Activated CD4-positive, alpha-beta memory T cell treated with anti-CD3 and anti-CD28 coated beads for 36 hours (primary cell): ENCODE data around the gene MAP7D3. TPM values are rescaled to one million over a fixed set of nuclear protein-coding genes. Genes with fewer than 3 reads are reported as not detected.

Experiments
- CTCF ChIA-PET: fragments of 350-600 bp; sonication (Branson Sonifier 250); formaldehyde crosslinking; loops from one replicate; lab custom pipeline; 2021; ENCODE audit warnings: antibody characterized with exemption, inconsistent platforms; lab: Charles Lee
- POLR2A ChIA-PET: fragments of 350-600 bp; sonication (Branson Sonifier 250); formaldehyde crosslinking; loops from one replicate; lab custom pipeline; 2021; ENCODE audit warnings: antibody characterized with exemption; lab: Charles Lee
- DNase-seq: peaks from one replicate; pipeline ENCODE4 v3.0.0-alpha.2; 2020
- H3K27ac Mint-ChIP-seq: one replicate; pipeline ENCODE4 v1.8.0; 2021; ENCODE audit warnings: mixed read lengths
- H3K27me3 Mint-ChIP-seq: one replicate; pipeline ENCODE4 v1.8.0; 2021; ENCODE audit warnings: mixed read lengths
- H3K36me3 Mint-ChIP-seq: one replicate; pipeline ENCODE4 v1.8.0; 2021; ENCODE audit warnings: mixed read lengths
- H3K4me1 Mint-ChIP-seq: one replicate; pipeline ENCODE4 v1.8.0; 2021; ENCODE audit warnings: low read depth, mixed read lengths
- H3K4me3 Mint-ChIP-seq: one replicate; pipeline ENCODE4 v1.8.0; 2021; ENCODE audit warnings: mild to moderate bottlenecking, mixed read lengths
- H3K9me3 Mint-ChIP-seq: one replicate; pipeline ENCODE4 v1.8.0; 2021; ENCODE audit warnings: mixed read lengths
- intact Hi-C: fragments of 100-400 bp; cut with micrococcal nuclease; formaldehyde crosslinking; loops from one replicate; pipeline ENCODE4 v1.15.1; 2023
- total RNA-seq, 2 experiments: library from RNA; stranded (reverse); gene quantifications; one replicate each; pipeline ENCODE4 v1.2.3, GENCODE V29; 2021

The MAP7D3 gene
- total RNA-seq, 2 experiments from 2014 or later = 18.2 to 20.5 TPM

- no peak overlapping the region for H3K27ac Mint-ChIP-seq
- intact Hi-C loops = loop anchor here (1.0 to 10.0 kb wide), 2 partner anchors 72 to 381 kb away; no protein-coding TSS in a partner anchor
- no peaks in the 10 kb centered on the region for H3K27me3 Mint-ChIP-seq
- no peak overlapping the region for H3K4me3 Mint-ChIP-seq
- CTCF ChIA-PET = interaction anchor here (1.7 to 3.6 kb wide), 2 partner anchors 40 to 175 kb away, joined by 5 to 24 read pairs; no protein-coding TSS in a partner anchor
- H3K36me3 Mint-ChIP-seq = no peaks in the 10 kb centered on the region
- H3K4me1 Mint-ChIP-seq = peaks cover 34% of the 10 kb centered on the region
- no peak for DNase-seq
- POLR2A ChIA-PET = no interaction called here
- H3K9me3 Mint-ChIP-seq = no peaks in the 10 kb centered on the region
These were observed 47.8 kb downstream of the MAP7D3 start for GRCh38 chrX:136203438-136203837.

DNA sequence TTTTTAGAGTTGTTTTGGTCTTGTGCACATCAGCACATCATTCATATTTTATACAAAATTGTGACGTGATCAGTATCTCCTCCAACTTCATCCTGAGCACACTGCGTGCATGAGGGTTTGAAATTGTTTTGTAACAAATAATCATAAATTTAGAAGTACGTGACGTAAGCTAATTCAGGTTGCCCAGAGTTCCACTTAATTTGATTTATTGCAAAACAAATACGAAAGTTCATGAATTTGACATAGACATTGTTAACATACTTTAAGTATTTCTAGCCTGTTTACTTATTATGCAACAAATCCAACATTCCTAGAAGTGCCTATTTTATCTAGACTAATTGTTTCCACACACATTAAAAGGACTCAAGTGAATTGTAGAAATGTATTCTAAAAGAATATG, 48.3 kb downstream of the MAP7D3 start:
- intact Hi-C loops = loop anchor here (1.0 to 10.0 kb wide), 2 partner anchors 72 to 382 kb away; no protein-coding TSS in a partner anchor
- ChIA-PET POLR2A (no interaction called here), CTCF (interaction anchor here (0.7 to 3.6 kb wide), 4 partner anchors 12 to 229 kb away, joined by 3 to 24 read pairs (median 4); partner anchors contain the start of gene MMGT1)
- no peaks in the 10 kb centered on the region for H3K27me3 Mint-ChIP-seq
- peaks cover 34% of the 10 kb centered on the region for H3K4me1 Mint-ChIP-seq
- DNase-seq = no peak
- no peaks in the 10 kb centered on the region for H3K36me3 Mint-ChIP-seq
- no peak overlapping the region for H3K27ac Mint-ChIP-seq
- no peaks in the 10 kb centered on the region for H3K9me3 Mint-ChIP-seq
- H3K4me3 Mint-ChIP-seq = no peak overlapping the region

DNA sequence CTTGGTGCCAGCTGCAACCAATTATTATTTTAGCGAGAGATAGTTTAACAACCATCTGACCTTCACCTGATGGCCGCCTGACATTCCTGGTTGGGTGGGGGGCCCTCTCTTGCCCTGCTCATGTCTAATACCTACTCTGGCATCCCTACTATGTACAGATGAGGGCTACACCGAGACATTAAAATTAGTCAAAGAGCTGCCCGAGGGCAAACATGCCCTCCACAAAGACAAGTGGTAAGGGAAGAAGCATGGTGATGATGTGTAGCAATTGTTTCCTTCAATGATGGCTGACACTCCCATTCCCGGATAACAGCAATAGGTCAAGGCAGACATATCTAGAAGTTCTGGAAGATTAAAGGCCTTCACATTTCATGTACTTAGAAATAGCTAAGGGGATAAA, 49.6 kb downstream of the MAP7D3 start:
- peaks cover 34% of the 10 kb centered on the region for H3K4me1 Mint-ChIP-seq
- H3K9me3 Mint-ChIP-seq = no peaks in the 10 kb centered on the region
- intact Hi-C loops = loop anchor here (10.0 kb wide), 1 partner anchor 383 kb away; no protein-coding TSS in a partner anchor
- ChIA-PET CTCF (interaction anchor here (2.0 to 3.6 kb wide), 2 partner anchors 10 to 173 kb away, joined by 4 to 24 read pairs; no protein-coding TSS in a partner anchor), POLR2A (no interaction called here)
- H3K36me3 Mint-ChIP-seq = no peaks in the 10 kb centered on the region
- H3K4me3 Mint-ChIP-seq = no peak overlapping the region
- DNase-seq = no peak
- no peaks in the 10 kb centered on the region for H3K27me3 Mint-ChIP-seq
- no peak overlapping the region for H3K27ac Mint-ChIP-seq

GRCh38 chrX:136200466-136200865, 50.7 kb downstream of the MAP7D3 start:
- no peak overlapping the region for H3K27ac Mint-ChIP-seq
- intact Hi-C loops = loop anchor here (1.0 to 10.0 kb wide), 2 partner anchors 172 to 384 kb away; no protein-coding TSS in a partner anchor
- DNase-seq = peak; percentile 14

GRCh38 chrX:136199365-136199764, 51.8 kb downstream of the MAP7D3 start:
- intact Hi-C loops = no loop called here
- no peak overlapping the region for H3K4me3 Mint-ChIP-seq
- no peak for DNase-seq
- no peaks in the 10 kb centered on the region for H3K27me3 Mint-ChIP-seq
- CTCF ChIA-PET = interaction anchor here (1.8 kb wide), 1 partner anchor 171 kb away, joined by 8 read pairs; no protein-coding TSS in a partner anchor
- no peaks in the 10 kb centered on the region for H3K9me3 Mint-ChIP-seq
- POLR2A ChIA-PET = no interaction called here
- H3K36me3 Mint-ChIP-seq = no peaks in the 10 kb centered on the region
- H3K27ac Mint-ChIP-seq = no peak overlapping the region
- peaks cover 30% of the 10 kb centered on the region for H3K4me1 Mint-ChIP-seq

More at GRCh38 chrX:136200466-136200865, 50.7 kb downstream of the MAP7D3 start:
- Mint-ChIP-seq H3K9me3 (no peaks in the 10 kb centered on the region), H3K27me3 (no peaks in the 10 kb centered on the region), H3K36me3 (no peaks in the 10 kb centered on the region), H3K4me3 (no peak overlapping the region), H3K4me1 (peaks cover 37% of the 10 kb centered on the region)
- ChIA-PET POLR2A (no interaction called here), CTCF (no interaction called here)

DNA sequence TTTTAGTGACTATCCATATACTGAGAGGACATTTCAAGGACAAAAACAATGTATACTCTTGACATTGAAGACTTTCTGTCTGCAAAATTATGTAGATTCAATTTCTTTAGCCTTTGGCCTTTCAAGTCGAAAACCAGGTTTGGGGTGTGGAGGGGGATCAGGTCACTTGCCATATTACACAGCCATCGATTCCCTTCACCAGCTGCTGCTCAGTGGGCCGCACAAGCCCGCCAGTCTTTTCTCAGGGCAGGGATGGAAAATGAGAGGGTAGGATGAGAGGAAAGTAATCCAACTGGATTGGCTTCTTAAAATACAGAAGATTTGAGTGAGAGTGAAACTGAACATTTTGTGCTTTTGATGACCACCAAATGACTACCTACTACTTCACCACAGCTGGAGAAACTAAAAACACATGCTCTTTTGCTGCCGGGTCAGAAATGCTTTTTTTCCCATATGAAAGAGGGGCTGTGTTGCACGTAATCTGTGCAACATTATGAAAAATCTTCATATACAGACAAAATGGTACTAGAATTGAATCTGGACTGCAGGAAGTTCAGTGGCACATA, 52.4 kb downstream of the MAP7D3 start:
- ChIA-PET CTCF (interaction anchor here (1.8 kb wide), 1 partner anchor 170 kb away, joined by 8 read pairs; no protein-coding TSS in a partner anchor), POLR2A (no interaction called here)
- no peak for DNase-seq
- H3K27me3 Mint-ChIP-seq = no peaks in the 10 kb centered on the region
- H3K27ac Mint-ChIP-seq = no peak overlapping the region
- no peaks in the 10 kb centered on the region for H3K9me3 Mint-ChIP-seq
- intact Hi-C loops = no loop called here
- H3K36me3 Mint-ChIP-seq = no peaks in the 10 kb centered on the region
- peaks cover 29% of the 10 kb centered on the region for H3K4me1 Mint-ChIP-seq
- no peak overlapping the region for H3K4me3 Mint-ChIP-seq

DNA sequence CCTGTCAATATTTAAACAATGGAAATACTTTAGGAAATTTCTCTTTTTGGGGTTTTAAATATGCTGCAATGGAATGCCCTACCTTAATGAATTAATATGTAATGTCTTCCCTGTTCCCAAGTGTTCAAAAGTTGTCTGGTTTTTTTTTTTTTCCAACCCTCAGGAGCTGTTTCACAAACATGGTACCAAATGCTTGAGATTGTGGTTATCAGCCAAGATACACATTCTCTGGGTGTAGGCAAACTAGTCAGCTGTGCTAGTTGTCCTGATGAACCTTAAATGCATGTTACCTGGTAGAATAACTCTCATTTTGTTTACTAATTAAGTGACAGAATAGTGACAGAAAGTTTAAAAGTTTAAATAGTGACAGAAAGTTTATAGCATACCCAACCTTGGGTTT, 53.2 kb downstream of the MAP7D3 start:
- intact Hi-C loops = no loop called here
- DNase-seq = no peak
- Mint-ChIP-seq H3K4me3 (no peak overlapping the region), H3K27ac (no peak overlapping the region), H3K36me3 (no peaks in the 10 kb centered on the region), H3K9me3 (no peaks in the 10 kb centered on the region), H3K4me1 (peaks cover 29% of the 10 kb centered on the region), H3K27me3 (no peaks in the 10 kb centered on the region)
- ChIA-PET CTCF (no interaction called here), POLR2A (no interaction called here)

DNA sequence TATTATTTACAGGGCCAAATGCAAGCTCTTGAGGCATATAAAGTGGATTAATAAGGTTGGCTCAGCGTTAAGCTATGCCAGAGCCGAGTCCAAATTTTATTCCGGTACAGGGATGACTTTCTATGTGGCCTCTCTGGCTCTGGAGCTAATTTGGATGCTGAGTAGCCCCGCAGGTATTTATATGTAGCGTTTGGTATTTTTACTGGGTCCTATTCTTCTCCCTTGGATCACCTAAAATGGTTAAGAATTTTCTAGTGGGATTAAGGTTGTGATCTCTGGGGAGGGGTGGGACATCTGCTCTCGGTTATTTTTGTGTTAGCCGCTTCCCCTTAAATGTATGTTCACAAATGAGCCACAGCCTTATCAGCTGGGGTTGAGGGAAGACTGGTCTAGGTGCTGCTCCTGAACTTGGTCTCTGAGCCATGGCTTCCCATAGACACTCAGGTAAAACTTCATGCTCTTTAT, 54.5 kb downstream of the MAP7D3 start:
- intact Hi-C loops = no loop called here
- CTCF ChIA-PET = interaction anchor here (1.3 kb wide), 2 partner anchors 12 to 168 kb away, joined by 3 to 5 read pairs; no protein-coding TSS in a partner anchor
- Mint-ChIP-seq H3K27me3 (no peaks in the 10 kb centered on the region), H3K27ac (no peak overlapping the region), H3K4me1 (peaks cover 34% of the 10 kb centered on the region), H3K9me3 (no peaks in the 10 kb centered on the region), H3K36me3 (no peaks in the 10 kb centered on the region), H3K4me3 (no peak overlapping the region)
- POLR2A ChIA-PET = no interaction called here
- DNase-seq = no peak

- ChIA-PET POLR2A (no interaction called here), CTCF (interaction anchor here (1.3 kb wide), 1 partner anchor 166 kb away, joined by 3 read pairs; no protein-coding TSS in a partner anchor)
- intact Hi-C loops = no loop called here
- H3K27me3 Mint-ChIP-seq = no peaks in the 10 kb centered on the region
- no peaks in the 10 kb centered on the region for H3K9me3 Mint-ChIP-seq
- H3K4me3 Mint-ChIP-seq = no peak overlapping the region
- H3K36me3 Mint-ChIP-seq = no peaks in the 10 kb centered on the region
- no peak overlapping the region for H3K27ac Mint-ChIP-seq
- peaks cover 41% of the 10 kb centered on the region for H3K4me1 Mint-ChIP-seq
- DNase-seq = no peak
These were observed 56.0 kb downstream of the MAP7D3 start for GRCh38 chrX:136195247-136195646.

GRCh38 chrX:136194536-136194935, 56.7 kb downstream of the MAP7D3 start:
- Mint-ChIP-seq H3K9me3 (no peaks in the 10 kb centered on the region), H3K36me3 (no peaks in the 10 kb centered on the region)
- CTCF ChIA-PET = no interaction called here

DNA sequence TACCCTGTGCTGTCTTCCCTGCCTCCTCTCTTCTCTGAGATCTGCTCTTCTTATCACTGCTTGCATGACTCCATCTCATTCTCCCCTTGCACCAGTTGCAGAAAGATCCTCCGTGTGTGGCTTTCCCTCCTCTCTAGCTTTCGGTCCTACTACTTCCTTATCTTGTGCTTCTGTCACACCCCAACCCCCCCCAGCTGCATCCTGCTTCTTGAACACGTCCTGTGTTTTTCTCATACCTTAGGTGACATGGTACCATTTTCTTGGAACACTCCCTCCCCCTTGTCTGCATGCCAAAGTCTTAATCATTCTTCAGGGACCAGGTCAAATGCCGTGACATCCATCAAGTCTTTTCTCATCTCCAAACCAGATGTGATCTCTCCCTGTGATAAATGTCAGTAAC, 57.4 kb downstream of the MAP7D3 start:
- peaks cover 43% of the 10 kb centered on the region for H3K4me1 Mint-ChIP-seq
- H3K27me3 Mint-ChIP-seq = no peaks in the 10 kb centered on the region
- ChIA-PET CTCF (no interaction called here), POLR2A (no interaction called here)
- H3K9me3 Mint-ChIP-seq = no peaks in the 10 kb centered on the region
- H3K4me3 Mint-ChIP-seq = no peak overlapping the region
- intact Hi-C loops = no loop called here
- no peaks in the 10 kb centered on the region for H3K36me3 Mint-ChIP-seq
- H3K27ac Mint-ChIP-seq = peak overlapping the region; percentile 5
- DNase-seq = peak; percentile 37

More at GRCh38 chrX:136194536-136194935, 56.7 kb downstream of the MAP7D3 start:
- Mint-ChIP-seq H3K27ac (no peak overlapping the region), H3K27me3 (no peaks in the 10 kb centered on the region), H3K4me1 (peaks cover 43% of the 10 kb centered on the region), H3K4me3 (no peak overlapping the region)
- no peak for DNase-seq
- intact Hi-C loops = no loop called here
- POLR2A ChIA-PET = no interaction called here

GRCh38 chrX:136192839-136193414, 58.3 kb downstream of the MAP7D3 start:
- DNase-seq = no peak
- Mint-ChIP-seq H3K4me1 (peaks cover 43% of the 10 kb centered on the region), H3K27ac (peak overlapping the region; percentile 23), H3K4me3 (no peak overlapping the region), H3K36me3 (no peaks in the 10 kb centered on the region), H3K9me3 (no peaks in the 10 kb centered on the region), H3K27me3 (no peaks in the 10 kb centered on the region)
- ChIA-PET POLR2A (no interaction called here), CTCF (interaction anchor here (1.4 kb wide), 1 partner anchor 165 kb away, joined by 4 read pairs; no protein-coding TSS in a partner anchor)
- intact Hi-C loops = no loop called here
